ENCODE measurements around the gene NID1.
"Not testable (repeated sequence)": the region's sequence is repeated elsewhere in the genome, so short reads cannot be mapped to it uniquely, and the experiment has no call there.

The NID1 gene

GRCh38 chr1:235968831-235969230, 96.1 kb downstream of the NID1 start:
- no peak for TF ChIP-seq CTCF (IDR thresholded peaks at IDR 0.05)
- Mint-ChIP-seq H3K4me1 (peaks cover 19% of the 10 kb centered on the region), H3K4me3 (no peak overlapping the region), H3K27me3 (ENCODE audit: low read depth, poor library complexity) (no peaks in the 10 kb centered on the region), H3K27ac (no peak overlapping the region), H3K36me3 (ENCODE audit: low read depth) (peaks cover 4% of the 10 kb centered on the region), H3K9me3 (peaks cover 33% of the 10 kb centered on the region)
- DNase-seq, result no peak

- H3K4me1 Mint-ChIP-seq; H3K27me3 Mint-ChIP-seq (ENCODE audit: low read depth, poor library complexity); H3K27ac Mint-ChIP-seq; H3K4me3 Mint-ChIP-seq; DNase-seq; H3K36me3 Mint-ChIP-seq (ENCODE audit: low read depth): not testable (repeated sequence)
- H3K9me3 Mint-ChIP-seq, result peaks cover 45% of the 10 kb centered on the region
Measured at GRCh38 chr1:235966134-235966533, 98.8 kb downstream of the NID1 start.

GRCh38 chr1:235960809-235961208, 104.1 kb downstream of the NID1 start:
- no peaks in the 10 kb centered on the region for H3K36me3 Mint-ChIP-seq (ENCODE audit: low read depth)
- no peak for TF ChIP-seq CTCF (IDR thresholded peaks at IDR 0.05)
- no peak overlapping the region for H3K27ac Mint-ChIP-seq
- H3K9me3 Mint-ChIP-seq, result peaks cover 36% of the 10 kb centered on the region
- DNase-seq, result no peak
- H3K4me1 Mint-ChIP-seq, result no peaks in the 10 kb centered on the region
- peaks cover 10% of the 10 kb centered on the region for H3K27me3 Mint-ChIP-seq (ENCODE audit: low read depth, poor library complexity)
- no peak overlapping the region for H3K4me3 Mint-ChIP-seq

- H3K9me3 Mint-ChIP-seq, result peaks cover 10% of the 10 kb centered on the region
Measured at GRCh38 chr1:235958021-235958420, 106.9 kb downstream of the NID1 start.

GRCh38 chr1:235955777-235956176, 109.1 kb downstream of the NID1 start:
- Mint-ChIP-seq H3K4me1 (no peaks in the 10 kb centered on the region), H3K4me3 (no peak overlapping the region), H3K36me3 (ENCODE audit: low read depth) (no peaks in the 10 kb centered on the region), H3K9me3 (peaks cover 9% of the 10 kb centered on the region), H3K27ac (no peak overlapping the region), H3K27me3 (ENCODE audit: low read depth, poor library complexity) (peaks cover 13% of the 10 kb centered on the region)
- DNase-seq, result no peak
- TF ChIP-seq CTCF (IDR thresholded peaks at IDR 0.05), result no peak

More at GRCh38 chr1:235958021-235958420, 106.9 kb downstream of the NID1 start:
- TF ChIP-seq CTCF (IDR thresholded peaks at IDR 0.05), result no peak
- H3K4me3 Mint-ChIP-seq, result no peak overlapping the region
- H3K4me1 Mint-ChIP-seq, result no peaks in the 10 kb centered on the region
- no peak for DNase-seq
- H3K27me3 Mint-ChIP-seq (ENCODE audit: low read depth, poor library complexity), result peaks cover 13% of the 10 kb centered on the region
- no peaks in the 10 kb centered on the region for H3K36me3 Mint-ChIP-seq (ENCODE audit: low read depth)
- H3K27ac Mint-ChIP-seq, result no peak overlapping the region

GRCh38 chr1:235954306-235955283, 110.3 kb downstream of the NID1 start:
- Mint-ChIP-seq H3K9me3 (peaks cover 10% of the 10 kb centered on the region), H3K4me1 (no peaks in the 10 kb centered on the region), H3K27me3 (ENCODE audit: low read depth, poor library complexity) (peaks cover 13% of the 10 kb centered on the region), H3K27ac (no peak overlapping the region), H3K36me3 (ENCODE audit: low read depth) (no peaks in the 10 kb centered on the region), H3K4me3 (no peak overlapping the region)
- TF ChIP-seq CTCF (IDR thresholded peaks at IDR 0.05), result no peak
- DNase-seq, result peak; percentile 13

All from nephron progenitor cell (in vitro differentiated cells).